ENCODE measurements around the gene KNDC1.

Gene KNDC1

DNA sequence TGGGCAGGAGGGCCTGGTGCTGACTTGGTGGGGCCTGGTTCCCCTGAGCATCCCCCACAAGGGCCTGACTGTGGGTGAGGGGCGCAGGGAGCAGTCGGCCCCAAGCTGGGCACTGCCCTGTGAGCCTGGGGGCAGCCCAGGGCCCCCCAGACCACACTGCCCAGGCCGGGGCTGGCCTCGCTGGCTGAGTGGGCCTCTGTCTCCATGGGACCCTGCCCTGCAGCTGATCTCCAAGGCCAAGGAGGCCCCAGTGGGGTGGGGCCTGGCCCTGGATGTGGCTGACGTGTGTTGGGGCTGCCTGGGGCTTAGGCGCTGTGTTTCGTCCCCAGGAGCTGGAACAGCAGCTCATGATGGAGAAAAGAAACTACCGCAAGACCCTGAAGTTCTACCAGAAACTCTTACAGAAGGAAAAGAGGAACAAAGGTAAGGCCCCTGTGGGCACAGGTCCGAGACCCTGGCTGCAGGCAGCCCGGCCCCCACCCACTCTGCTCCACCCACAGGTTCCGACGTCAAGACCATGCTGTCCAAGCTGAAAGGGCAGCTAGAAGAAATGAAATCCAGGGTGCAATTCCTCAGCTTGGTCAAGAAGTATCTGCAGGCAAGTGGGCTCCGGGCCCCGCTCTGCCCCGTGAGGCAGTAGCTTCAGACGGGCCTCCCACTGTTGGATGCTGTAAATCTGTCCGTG is 46.5 kb downstream of the KNDC1 start:
- Histone ChIP-seq H3K4me3 (replicated peaks; ENCODE audit: low read depth, low read length) (no peak overlapping the region), H3K36me3 (ENCODE audit: control insufficient read depth, insufficient read depth, low read length) (no peaks in the 10 kb centered on the region), H3K27me3 (replicated peaks; ENCODE audit: control insufficient read depth, insufficient read depth, low read length) (no peaks in the 10 kb centered on the region)
- TF ChIP-seq, protein P1, sequence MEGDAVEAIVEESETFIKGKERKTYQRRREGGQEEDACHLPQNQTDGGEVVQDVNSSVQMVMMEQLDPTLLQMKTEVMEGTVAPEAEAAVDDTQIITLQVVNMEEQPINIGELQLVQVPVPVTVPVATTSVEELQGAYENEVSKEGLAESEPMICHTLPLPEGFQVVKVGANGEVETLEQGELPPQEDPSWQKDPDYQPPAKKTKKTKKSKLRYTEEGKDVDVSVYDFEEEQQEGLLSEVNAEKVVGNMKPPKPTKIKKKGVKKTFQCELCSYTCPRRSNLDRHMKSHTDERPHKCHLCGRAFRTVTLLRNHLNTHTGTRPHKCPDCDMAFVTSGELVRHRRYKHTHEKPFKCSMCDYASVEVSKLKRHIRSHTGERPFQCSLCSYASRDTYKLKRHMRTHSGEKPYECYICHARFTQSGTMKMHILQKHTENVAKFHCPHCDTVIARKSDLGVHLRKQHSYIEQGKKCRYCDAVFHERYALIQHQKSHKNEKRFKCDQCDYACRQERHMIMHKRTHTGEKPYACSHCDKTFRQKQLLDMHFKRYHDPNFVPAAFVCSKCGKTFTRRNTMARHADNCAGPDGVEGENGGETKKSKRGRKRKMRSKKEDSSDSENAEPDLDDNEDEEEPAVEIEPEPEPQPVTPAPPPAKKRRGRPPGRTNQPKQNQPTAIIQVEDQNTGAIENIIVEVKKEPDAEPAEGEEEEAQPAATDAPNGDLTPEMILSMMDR (IDR thresholded peaks at IDR 0.05; ENCODE audit: insufficient read depth, low read length, poor library complexity, severe bottlenecking): no peak
- DNase-seq (ENCODE audit: extremely low read depth, insufficient read length): no peak

DNA sequence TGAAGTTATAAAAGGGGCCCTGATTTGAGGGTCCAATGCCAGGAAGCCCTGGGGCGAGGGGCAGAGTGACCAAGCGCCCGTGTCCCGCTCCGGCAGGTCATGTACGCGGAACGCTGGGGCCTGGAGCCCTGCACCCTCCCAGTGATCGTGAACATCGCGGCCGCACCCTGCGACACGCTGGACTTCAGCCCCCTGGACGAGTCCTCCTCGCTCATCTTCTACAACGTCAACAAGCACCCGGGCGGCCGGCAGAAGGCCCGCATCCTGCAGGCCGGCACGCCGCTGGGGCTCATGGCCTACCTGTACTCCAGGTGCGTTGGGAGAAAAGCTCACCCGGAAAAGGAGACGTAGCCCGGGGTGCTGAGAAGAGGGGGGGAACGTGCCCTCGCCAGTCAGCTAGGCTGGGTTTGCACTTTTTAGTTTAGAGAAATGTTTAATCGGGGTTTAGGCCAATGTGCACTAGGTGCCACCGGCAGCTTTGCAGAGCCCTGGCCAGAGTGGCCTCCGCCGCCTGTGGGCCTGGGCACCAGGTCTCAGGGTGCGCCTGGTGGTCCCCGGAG is 47.1 kb downstream of the KNDC1 start:
- no peaks in the 10 kb centered on the region for H3K36me3 ChIP-seq (ENCODE audit: control insufficient read depth, insufficient read depth, low read length)
- no peaks in the 10 kb centered on the region for H3K27me3 ChIP-seq (replicated peaks; ENCODE audit: control insufficient read depth, insufficient read depth, low read length)
- no peak overlapping the region for H3K4me3 ChIP-seq (replicated peaks; ENCODE audit: low read depth, low read length)
- no peak for DNase-seq (ENCODE audit: extremely low read depth, insufficient read length)
- TF ChIP-seq, protein P1 (IDR thresholded peaks at IDR 0.05; ENCODE audit: insufficient read depth, low read length, poor library complexity, severe bottlenecking): no peak

DNA sequence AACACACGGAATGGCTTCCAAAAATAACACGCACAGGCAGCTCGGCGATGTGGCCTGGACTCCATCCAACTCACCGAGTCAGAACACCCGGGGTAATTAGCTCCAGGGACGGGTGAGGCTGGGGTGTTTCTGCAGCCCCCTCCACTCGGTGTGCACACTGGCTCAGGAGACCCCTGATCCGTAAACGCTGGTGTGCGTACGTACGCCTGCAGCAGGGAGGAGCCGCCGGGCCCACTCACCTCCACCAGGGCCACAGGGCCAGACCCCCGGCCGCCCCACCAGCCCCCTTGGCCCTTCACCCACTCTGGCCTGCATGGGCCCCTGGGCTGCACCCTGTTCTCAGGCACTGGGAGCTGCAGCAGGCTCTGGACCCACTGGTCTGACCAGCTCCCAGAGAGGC is 47.6 kb downstream of the KNDC1 start:
- Histone ChIP-seq H3K4me3 (replicated peaks; ENCODE audit: low read depth, low read length) (no peak overlapping the region), H3K27me3 (replicated peaks; ENCODE audit: control insufficient read depth, insufficient read depth, low read length) (no peaks in the 10 kb centered on the region), H3K36me3 (ENCODE audit: control insufficient read depth, insufficient read depth, low read length) (no peaks in the 10 kb centered on the region)
- TF ChIP-seq, protein P1 (IDR thresholded peaks at IDR 0.05; ENCODE audit: insufficient read depth, low read length, poor library complexity, severe bottlenecking): no peak
- DNase-seq (ENCODE audit: extremely low read depth, insufficient read length): no peak

DNA sequence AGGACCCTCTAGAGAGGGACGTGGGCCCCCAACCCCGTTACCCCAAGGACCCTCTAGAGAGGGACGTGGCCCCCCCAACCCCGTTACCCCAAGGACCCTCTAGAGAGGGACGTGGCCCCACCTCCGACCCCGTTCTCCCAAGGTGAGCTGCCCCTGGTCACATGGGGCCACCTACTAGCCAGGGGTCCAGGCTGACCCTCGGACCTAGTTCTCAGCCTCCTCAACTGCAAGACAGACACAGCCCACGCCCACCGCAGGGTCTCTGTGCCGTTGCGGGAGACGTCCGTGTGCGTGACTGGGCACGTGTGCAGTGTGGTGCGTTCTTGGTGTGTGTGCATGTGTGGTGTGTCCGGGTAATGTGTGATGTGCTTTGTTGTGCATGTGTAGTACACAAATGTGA is 48.4 kb downstream of the KNDC1 start:
- Histone ChIP-seq H3K27me3 (replicated peaks; ENCODE audit: control insufficient read depth, insufficient read depth, low read length) (no peaks in the 10 kb centered on the region), H3K4me3 (replicated peaks; ENCODE audit: low read depth, low read length) (no peak overlapping the region), H3K36me3 (ENCODE audit: control insufficient read depth, insufficient read depth, low read length) (no peaks in the 10 kb centered on the region)
- TF ChIP-seq, protein P1 (IDR thresholded peaks at IDR 0.05; ENCODE audit: insufficient read depth, low read length, poor library complexity, severe bottlenecking): no peak
- no peak for DNase-seq (ENCODE audit: extremely low read depth, insufficient read length)

DNA sequence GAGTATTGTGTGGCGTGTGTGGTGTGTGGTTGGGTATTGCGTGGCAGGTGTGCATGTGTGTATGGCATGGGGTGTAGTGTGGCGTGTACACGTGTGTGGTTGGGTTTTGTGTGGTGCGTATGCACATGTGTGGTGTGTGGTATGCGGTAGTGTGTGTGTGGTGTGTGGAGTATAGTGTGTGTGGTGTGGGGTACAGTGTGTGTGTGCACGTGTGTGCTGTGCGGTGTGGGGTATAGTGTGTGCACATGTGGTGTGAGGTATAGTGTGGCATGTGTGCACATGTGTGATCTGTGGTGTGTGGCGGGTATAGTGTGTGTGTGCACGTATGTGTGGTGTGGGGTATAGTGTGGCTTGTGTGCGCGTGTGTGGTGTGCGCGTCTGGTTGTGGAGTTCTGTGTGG is 49.1 kb downstream of the KNDC1 start:
- TF ChIP-seq, protein P1 (IDR thresholded peaks at IDR 0.05; ENCODE audit: insufficient read depth, low read length, poor library complexity, severe bottlenecking): no peak
- Histone ChIP-seq H3K36me3 (ENCODE audit: control insufficient read depth, insufficient read depth, low read length) (no peaks in the 10 kb centered on the region), H3K4me3 (replicated peaks; ENCODE audit: low read depth, low read length) (no peak overlapping the region), H3K27me3 (replicated peaks; ENCODE audit: control insufficient read depth, insufficient read depth, low read length) (no peaks in the 10 kb centered on the region)
- DNase-seq (ENCODE audit: extremely low read depth, insufficient read length): no peak
